Endothelial cell of umbilical vein (primary cell): Measurements from ENCODE around the gene KCNJ6. TPM values are rescaled to one million over a fixed set of nuclear protein-coding genes. Genes with fewer than 3 reads are reported as not detected.

Source experiments
- BruUV-seq: library from RNA; stranded (reverse); fragments of 400-500 nt; replicated peaks from 2 replicates; lab custom pipeline; 2021; lab: Mats Ljungman, UMichigan
- CTCF ChIA-PET: fragments of 300-600, 350-600 bp; sonication (Branson Sonifier 250); formaldehyde crosslinking; loops from one replicate; lab custom pipeline; 2021; ENCODE audit warnings: antibody characterized with exemption, inconsistent platforms; lab: Charles Lee
- POLR2A ChIA-PET: fragments of 300-600, 350-600 bp; sonication (Branson Sonifier 250); formaldehyde crosslinking; loops from one replicate; lab custom pipeline; 2021; ENCODE audit warnings: antibody characterized with exemption, inconsistent platforms; lab: Charles Lee
- DNase-seq: peaks from one replicate; pipeline ENCODE4 v3.0.0-alpha.2; 2011; ENCODE audit warnings: low read depth, low spot score
- FAIRE-seq: peaks from 2 replicates; lab custom pipeline; 2011; peaks lifted over from hg19 to GRCh38; lab: Jason Lieb, UNC
- H2AFZ ChIP-seq: 2 replicates; pipeline ENCODE4 v1.6.0; 2012; ENCODE audit warnings: low read depth, low read length, control low read depth, inconsistent platforms
- H3K27ac ChIP-seq: 2 replicates; pipeline ENCODE4 v1.5.1; 2011; ENCODE audit warnings: low read depth, mild to moderate bottlenecking, control low read depth, low read length, moderate library complexity; ENCODE audit not compliant: insufficient read depth
- H3K27me3 ChIP-seq, 2 experiments: 2 replicates each; pipeline versions ENCODE4 v1.6.0 to v1.6.1; 2011; ENCODE audit warnings: low read length in 2 of 2, mixed read lengths in 1 of 2; ENCODE audit not compliant: control insufficient read depth in 2 of 2, insufficient read depth in 2 of 2
- H3K36me3 ChIP-seq, 2 experiments: 2 replicates in 1 of 2; 3 replicates in 1 of 2; pipeline ENCODE4 v1.5.1; 2011; ENCODE audit warnings: low read length in 2 of 2, mild to moderate bottlenecking in 1 of 2, moderate library complexity in 1 of 2; ENCODE audit not compliant: control insufficient read depth in 2 of 2, insufficient read depth in 2 of 2; ENCODE audit errors: extremely low read depth in 1 of 2
- H3K4me1 ChIP-seq: 3 replicates; pipeline ENCODE4 v1.5.1; 2011; ENCODE audit warnings: mild to moderate bottlenecking, low read length; ENCODE audit not compliant: control insufficient read depth, insufficient read depth; ENCODE audit errors: extremely low read depth
- H3K4me2 ChIP-seq: 2 replicates; pipeline ENCODE4 v1.6.1; 2011; ENCODE audit warnings: low read length, control low read depth, mixed read lengths; ENCODE audit not compliant: insufficient read depth
- H3K4me3 ChIP-seq, 3 experiments: fragments of 200-600 bp in 1 of 3; sonication (generic), shearing (Covaris generic) in 1 of 3; replicated peaks in 1 of 3; 2 replicates each; pipeline ENCODE4 v1.5.1; 2011 to 2016; ENCODE audit warnings: control low read depth in 3 of 3, low read length in 3 of 3, mild to moderate bottlenecking in 2 of 3, inconsistent platforms in 1 of 3, low read depth in 1 of 3, moderate library complexity in 1 of 3; ENCODE audit not compliant: insufficient read depth in 1 of 3
- H3K79me2 ChIP-seq: 2 replicates; pipeline ENCODE4 v1.6.0; 2012; ENCODE audit warnings: low read length, inconsistent platforms; ENCODE audit not compliant: control insufficient read depth, insufficient read depth
- H3K9ac ChIP-seq: replicated peaks from 2 replicates; pipeline ENCODE3; 2011; ENCODE audit warnings: low read length, control low read depth; ENCODE audit not compliant: insufficient read depth; ENCODE audit errors: extremely low read depth
- H3K9me1 ChIP-seq: replicated peaks from 3 replicates; pipeline ENCODE4 v1.6.0; 2011; ENCODE audit warnings: mild to moderate bottlenecking, low read length; ENCODE audit not compliant: control insufficient read depth, insufficient read depth; ENCODE audit errors: extremely low read depth
- H3K9me3 ChIP-seq: replicated peaks from 2 replicates; pipeline ENCODE4 v1.5.1; 2012; ENCODE audit warnings: low read length, inconsistent platforms; ENCODE audit not compliant: control insufficient read depth, insufficient read depth
- H4K20me1 ChIP-seq: replicated peaks from 2 replicates; pipeline ENCODE3; 2011; ENCODE audit warnings: mild to moderate bottlenecking, low read length; ENCODE audit not compliant: control insufficient read depth, insufficient read depth; ENCODE audit errors: extremely low read depth
- EZH2 ChIP-seq: IDR thresholded peaks from 2 replicates; pipeline ENCODE4 v1.6.1; 2012; ENCODE audit warnings: borderline replicate concordance, low read depth, mild to moderate bottlenecking, moderate library complexity, low read length, inconsistent platforms; ENCODE audit not compliant: severe bottlenecking
- FOS ChIP-seq: IDR thresholded peaks from 2 replicates; pipeline ENCODE4 v1.6.1; 2011; ENCODE audit warnings: mild to moderate bottlenecking, low read length, moderate library complexity, borderline replicate concordance; ENCODE audit not compliant: insufficient read depth
- JUN ChIP-seq: IDR thresholded peaks from 2 replicates; pipeline ENCODE4 v1.6.1; 2011; ENCODE audit warnings: borderline replicate concordance, low read depth; ENCODE audit not compliant: insufficient read length, insufficient read depth
- MYC ChIP-seq: IDR thresholded peaks from one replicate; pipeline ENCODE4 v1.6.1; 2011; ENCODE audit warnings: mild to moderate bottlenecking, low read depth, low read length
- POLR2A ChIP-seq: IDR thresholded peaks from 2 replicates; pipeline ENCODE4 v1.6.1; 2012; ENCODE audit warnings: low read depth, mild to moderate bottlenecking, control low read depth, low read length
- dilution Hi-C: fragments of 300-500 bp; cut with MboI; formaldehyde crosslinking; loops from one replicate; pipeline ENCODE4 v1.15.0; 2019; ENCODE audit warnings: low sequenced_read_pairs; ENCODE audit not compliant: extremely low pct_ligation_motif_present
- intact Hi-C: fragments of 100-400 bp; cut with micrococcal nuclease; formaldehyde crosslinking; loops from one replicate; pipeline ENCODE4 v1.10.0; 2022
- polyA plus RNA-seq, 4 experiments: library from polyadenylated mRNA; depleted of rRNA in 3 of 4; stranded (reverse) in 3 of 4; unstranded in 1 of 4; fragments of >200 nt; gene quantifications; 2 replicates each; pipeline versions ENCODE4 v1.2.1 to v1.2.3, GENCODE V29; 2011 to 2012; ENCODE audit warnings: missing spikeins in 1 of 4
- total RNA-seq: library from RNA; stranded (reverse); gene quantifications from 2 replicates; pipeline ENCODE4 v1.2.3, GENCODE V29; 2021

Gene KCNJ6
- total and polyA plus RNA-seq, 2 donors (not counting 3 experiments of a cell fraction or from before 2014, with no cell fraction given) = not detected

DNA sequence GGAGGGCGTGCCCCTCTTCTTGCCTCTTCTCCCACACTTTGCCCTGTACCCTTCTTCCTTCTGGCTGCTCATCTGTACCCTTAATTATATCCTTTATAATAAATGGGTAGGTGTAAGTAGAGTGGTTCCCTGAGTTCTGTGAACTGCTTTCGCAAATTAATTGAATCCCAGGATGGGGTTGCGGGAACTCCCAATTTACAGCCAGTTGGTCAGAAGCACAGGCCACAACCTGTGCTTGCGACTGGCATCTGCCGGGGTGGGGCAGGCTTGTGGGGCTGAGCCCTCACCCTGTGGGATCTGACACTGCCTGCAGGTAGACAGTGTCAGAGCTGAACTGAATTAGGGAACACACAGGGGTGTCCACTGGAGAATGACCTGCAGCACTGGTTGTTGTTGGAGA is 244.9 kb downstream of the KCNJ6 start:
- no peak for FAIRE-seq
- POLR2A ChIA-PET = no interaction called here

DNA sequence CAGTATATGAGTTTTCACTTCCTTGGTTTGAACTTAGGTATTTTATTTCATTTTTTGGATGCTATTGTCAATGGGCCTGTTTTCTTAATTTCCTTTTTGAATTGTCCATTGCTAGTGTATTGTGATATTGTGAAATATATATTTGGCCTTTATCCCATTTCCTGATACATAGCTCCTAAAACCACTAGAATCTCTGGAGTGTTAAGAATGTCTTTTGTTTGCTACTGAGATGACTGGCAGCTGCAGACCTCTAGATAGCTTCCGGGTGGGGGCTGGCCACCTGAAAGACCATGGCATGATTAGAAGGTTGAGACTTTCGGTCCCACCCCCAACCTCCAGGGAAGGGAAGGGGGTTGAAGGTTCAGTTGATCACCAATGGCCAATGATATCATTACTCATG is 245.4 kb downstream of the KCNJ6 start:
- Histone ChIP-seq H3K79me2 (no peaks in the 10 kb centered on the region), H3K9me1 (no peaks in the 10 kb centered on the region), H3K4me3 (no peak overlapping the region), H4K20me1 (no peaks in the 10 kb centered on the region), H3K36me3 (no peaks in the 10 kb centered on the region), H3K27ac (no peak overlapping the region), H3K9me3 (no peaks in the 10 kb centered on the region), H3K9ac (no peak overlapping the region), H2AFZ (no peak overlapping the region), H3K4me1 (peaks cover 3% of the 10 kb centered on the region), H3K4me2 (no peak overlapping the region), H3K27me3 (peaks cover 0 to 6% of the 10 kb centered on the region in 2 experiments)
- no peak for TF ChIP-seq MYC
- TF ChIP-seq EZH2 = no peak
- POLR2A ChIA-PET = no interaction called here
- FAIRE-seq (no peak), DNase-seq (peak; percentile 43)
- intact Hi-C loops = no loop called here
- CTCF ChIA-PET = interaction anchor here (0.6 to 1.0 kb wide), 2 partner anchors 9 to 207 kb away, joined by 3 read pairs; no protein-coding TSS in a partner anchor
- BruUV-seq = no TSS peak
- dilution Hi-C loops = no loop called here

More for the DNA sequence above, 244.9 kb downstream of the KCNJ6 start:
- no peak overlapping the region for H3K9ac ChIP-seq
- H3K4me1 ChIP-seq = peaks cover 3% of the 10 kb centered on the region
- no peak for TF ChIP-seq FOS
- no peak for TF ChIP-seq POLR2A
- no peak for TF ChIP-seq JUN
- no peak overlapping the region for H3K4me2 ChIP-seq
- H3K36me3 ChIP-seq = no peaks in the 10 kb centered on the region
- H4K20me1 ChIP-seq = no peaks in the 10 kb centered on the region
- BruUV-seq = no TSS peak
- no peak overlapping the region for H3K4me3 ChIP-seq
- no peak for DNase-seq
- H3K79me2 ChIP-seq = no peaks in the 10 kb centered on the region
- H3K9me3 ChIP-seq = no peaks in the 10 kb centered on the region
- H3K27ac ChIP-seq = no peak overlapping the region
- CTCF ChIA-PET = interaction anchor here (0.6 kb wide), 1 partner anchor 208 kb away, joined by 3 read pairs; no protein-coding TSS in a partner anchor
- H3K9me1 ChIP-seq = no peaks in the 10 kb centered on the region
- H3K27me3 ChIP-seq = peaks cover 0 to 6% of the 10 kb centered on the region in 2 experiments
- dilution Hi-C loops = no loop called here
- intact Hi-C loops = no loop called here
- no peak overlapping the region for H2AFZ ChIP-seq
